ENCODE measurements around the gene BTNL9.
"Not testable (repeated sequence)": the region's sequence is repeated elsewhere in the genome, so short reads cannot be mapped to it uniquely, and the experiment has no call there.

BTNL9 gene

DNA sequence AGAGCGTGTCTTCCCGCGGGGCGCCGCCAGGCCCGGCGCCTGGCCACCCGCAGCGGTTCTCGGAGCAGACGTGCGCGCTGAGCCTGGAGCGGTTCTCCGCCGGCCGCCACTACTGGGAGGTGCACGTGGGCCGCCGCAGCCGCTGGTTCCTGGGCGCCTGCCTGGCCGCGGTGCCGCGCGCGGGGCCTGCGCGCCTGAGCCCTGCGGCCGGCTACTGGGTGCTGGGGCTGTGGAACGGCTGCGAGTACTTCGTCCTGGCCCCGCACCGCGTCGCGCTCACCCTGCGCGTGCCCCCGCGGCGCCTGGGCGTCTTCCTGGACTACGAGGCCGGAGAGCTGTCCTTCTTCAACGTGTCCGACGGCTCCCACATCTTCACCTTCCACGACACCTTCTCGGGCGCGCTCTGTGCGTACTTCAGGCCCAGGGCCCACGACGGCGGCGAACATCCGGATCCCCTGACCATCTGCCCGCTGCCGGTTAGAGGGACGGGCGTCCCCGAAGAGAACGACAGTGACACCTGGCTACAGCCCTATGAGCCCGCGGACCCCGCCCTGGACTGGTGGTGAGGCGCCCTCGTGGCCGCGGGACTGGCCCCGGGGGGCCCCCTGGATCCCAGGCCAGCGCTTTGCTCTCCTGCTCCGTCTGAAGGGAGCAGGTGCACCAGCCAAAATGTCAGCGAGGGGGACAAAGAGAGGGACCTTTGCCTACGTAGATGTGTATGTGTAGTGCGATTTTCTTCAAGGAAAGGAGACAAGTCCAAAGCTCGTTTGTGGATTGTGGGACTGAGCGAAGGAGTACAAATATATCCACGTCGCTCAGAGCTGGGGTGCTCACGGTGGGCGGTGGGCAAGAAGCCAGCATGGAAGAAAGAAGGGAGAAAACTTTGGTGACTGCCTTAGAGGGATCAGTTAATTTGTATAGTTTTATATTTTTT lies 19.5 kb downstream of the BTNL9 start:
- H3K4me3 ChIP-seq (ENCODE audit: low read depth, low read length): no peak overlapping the region
- DNase-seq (ENCODE audit: low read depth): no peak

DNA sequence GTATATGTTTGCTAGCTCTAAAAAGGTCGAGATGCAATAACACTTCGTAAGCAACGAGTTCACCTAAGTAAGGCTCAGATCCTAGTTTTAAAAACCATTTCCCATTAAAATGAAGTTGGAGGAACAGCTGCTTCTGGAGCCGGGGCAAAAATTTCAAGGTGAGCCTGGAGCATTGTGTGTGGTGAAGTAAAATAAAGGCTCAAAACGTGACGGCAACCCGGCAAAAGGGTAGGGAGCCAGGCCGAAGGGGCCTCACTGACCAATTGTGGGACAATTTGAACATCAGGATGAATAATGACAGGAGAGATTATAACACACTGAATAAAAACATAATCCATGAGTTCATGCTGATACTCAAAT lies 20.1 kb downstream of the BTNL9 start:
- DNase-seq (ENCODE audit: low read depth): no peak
- no peak overlapping the region for H3K4me3 ChIP-seq (ENCODE audit: low read depth, low read length)

DNA sequence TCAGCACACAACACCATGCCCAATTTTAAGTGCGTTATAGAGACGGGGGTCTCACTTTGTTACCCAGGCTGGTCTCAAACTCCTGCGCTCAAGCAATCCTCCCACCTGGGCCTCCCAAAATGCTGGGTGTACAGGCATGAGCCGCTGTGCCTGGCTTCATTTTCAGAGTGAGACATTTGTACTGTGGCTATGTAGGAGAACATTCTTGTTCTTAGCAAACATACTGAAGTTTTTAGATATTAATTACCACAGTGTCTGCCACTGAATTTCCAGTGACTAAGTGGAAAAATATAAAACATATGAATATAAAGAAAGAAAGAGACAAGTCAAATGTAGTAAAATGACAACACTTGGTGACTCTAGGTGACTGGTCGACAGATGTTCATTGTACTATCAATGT lies 20.9 kb downstream of the BTNL9 start:
- DNase-seq (ENCODE audit: low read depth): no peak
- no peak overlapping the region for H3K4me3 ChIP-seq (ENCODE audit: low read depth, low read length)

DNA sequence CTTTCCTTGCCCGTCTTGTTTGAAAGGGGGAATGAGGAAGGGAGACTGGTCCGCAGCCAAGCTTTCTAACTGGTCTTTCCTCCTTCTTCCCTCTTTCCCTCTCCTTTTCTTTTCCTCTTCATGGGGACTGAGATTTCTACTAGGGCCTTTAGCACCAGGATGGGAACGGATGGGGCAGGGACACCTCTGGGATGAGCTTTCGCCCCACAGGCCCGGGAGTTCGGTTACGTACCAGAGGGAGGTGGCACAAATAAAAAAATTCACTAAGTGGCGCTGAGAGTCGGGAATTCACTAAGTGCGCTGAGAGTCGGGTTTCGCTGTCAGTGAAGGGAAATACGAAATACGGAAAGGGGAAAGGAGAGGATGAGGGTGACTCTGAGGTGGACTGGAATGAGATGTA lies 21.6 kb downstream of the BTNL9 start:
- no peak overlapping the region for H3K4me3 ChIP-seq (ENCODE audit: low read depth, low read length)
- DNase-seq (ENCODE audit: low read depth): no peak

DNA sequence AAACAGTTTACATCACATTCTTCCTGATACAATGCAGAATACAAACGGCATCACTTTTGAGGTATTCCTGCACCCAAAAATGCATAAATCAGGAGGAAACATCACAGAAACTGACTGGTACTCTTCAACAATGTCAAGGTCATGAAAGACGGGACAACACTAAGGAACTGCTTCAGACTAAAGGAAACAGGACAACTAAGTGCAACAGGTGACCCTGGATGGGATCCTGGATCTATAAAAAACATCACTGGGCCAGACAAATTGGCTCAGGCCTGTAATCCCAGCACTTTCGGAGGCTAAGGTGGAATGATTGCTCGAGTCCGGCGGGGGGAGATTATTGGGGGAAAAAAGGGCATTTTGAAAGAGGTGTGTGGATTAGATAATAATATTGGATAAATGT lies 22.6 kb downstream of the BTNL9 start:
- no peak for DNase-seq (ENCODE audit: low read depth)
- no peak overlapping the region for H3K4me3 ChIP-seq (ENCODE audit: low read depth, low read length)

DNA sequence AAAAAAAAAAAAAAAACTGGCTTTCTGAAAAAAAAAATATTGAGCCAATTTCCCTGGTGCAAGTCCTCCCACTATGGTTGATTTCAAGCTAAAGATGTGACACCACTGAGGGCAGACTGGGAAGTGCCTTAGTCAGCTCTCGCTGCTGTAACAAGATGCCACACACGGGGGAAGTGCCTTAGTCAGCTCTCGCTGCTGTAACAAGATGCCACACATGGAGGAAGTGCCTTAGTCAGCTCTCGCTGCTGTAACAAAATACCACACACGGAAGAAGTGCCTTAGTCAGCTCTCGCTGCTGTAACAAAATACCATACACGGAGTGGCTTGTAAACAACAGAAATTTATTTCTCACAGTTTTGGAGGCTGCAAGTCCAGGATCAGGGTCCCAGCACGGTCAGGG lies 23.4 kb downstream of the BTNL9 start:
- no peak for DNase-seq (ENCODE audit: low read depth)
- H3K4me3 ChIP-seq (ENCODE audit: low read depth, low read length): no peak overlapping the region

DNA sequence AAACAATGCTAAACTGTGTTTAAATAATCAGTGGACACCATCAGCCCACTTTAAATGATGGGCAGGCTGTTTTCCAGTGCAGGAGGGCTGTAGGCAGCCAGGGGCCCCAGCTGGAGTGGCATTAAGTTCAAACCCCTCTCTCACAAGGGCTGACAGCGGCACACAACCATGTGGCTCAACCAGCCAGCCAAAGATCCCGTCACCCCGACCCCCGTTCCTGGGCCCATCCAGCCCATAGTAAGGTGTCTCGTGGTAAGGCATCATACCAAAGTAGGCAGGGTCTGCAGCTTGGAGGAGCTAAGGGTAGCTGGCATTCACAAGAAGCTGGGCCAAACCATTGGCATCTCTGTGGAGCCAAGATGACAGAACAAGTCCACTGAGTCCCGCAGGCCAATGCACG lies 24.9 kb downstream of the BTNL9 start:
- DNase-seq (ENCODE audit: low read depth): no peak
- no peak overlapping the region for H3K4me3 ChIP-seq (ENCODE audit: low read depth, low read length)

DNA sequence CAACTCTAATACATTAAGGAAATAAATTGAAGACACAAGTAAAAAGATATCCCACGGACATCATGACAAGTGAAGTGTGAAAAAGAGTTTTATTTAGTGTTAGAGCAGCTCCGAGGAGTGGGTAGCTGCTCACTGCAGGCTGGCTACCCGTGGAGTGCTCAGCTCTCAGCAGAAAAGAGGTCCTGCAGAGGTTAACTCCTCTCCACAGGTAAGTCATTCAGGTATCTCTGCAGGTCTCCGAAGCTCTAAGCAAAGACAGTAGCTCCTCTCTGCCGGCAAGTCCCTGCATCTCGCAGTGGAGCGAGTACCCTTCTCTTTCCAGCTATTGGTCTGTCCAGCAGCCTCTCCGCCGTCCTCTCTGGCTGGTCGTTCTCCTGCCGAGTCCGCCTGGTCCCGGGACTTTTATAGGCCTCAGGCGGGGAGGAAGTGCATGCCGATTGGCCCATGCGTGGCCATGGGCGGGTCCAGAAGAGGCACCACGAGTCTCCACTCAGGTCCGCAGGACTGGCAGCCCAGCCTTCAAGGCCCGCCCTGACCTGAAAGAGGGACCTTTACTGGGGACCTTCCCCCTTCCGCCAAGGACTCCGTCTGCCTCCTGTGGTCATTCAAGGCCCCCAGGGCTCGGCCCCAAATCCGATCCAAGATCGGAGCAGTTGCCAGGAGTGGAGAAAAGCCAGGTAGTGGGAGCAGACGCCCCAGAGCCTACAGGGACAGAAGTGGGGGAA lies 29.9 kb downstream of the BTNL9 start:
- no peak overlapping the region for H3K4me3 ChIP-seq (ENCODE audit: low read depth, low read length)
- no peak for DNase-seq (ENCODE audit: low read depth)

DNA sequence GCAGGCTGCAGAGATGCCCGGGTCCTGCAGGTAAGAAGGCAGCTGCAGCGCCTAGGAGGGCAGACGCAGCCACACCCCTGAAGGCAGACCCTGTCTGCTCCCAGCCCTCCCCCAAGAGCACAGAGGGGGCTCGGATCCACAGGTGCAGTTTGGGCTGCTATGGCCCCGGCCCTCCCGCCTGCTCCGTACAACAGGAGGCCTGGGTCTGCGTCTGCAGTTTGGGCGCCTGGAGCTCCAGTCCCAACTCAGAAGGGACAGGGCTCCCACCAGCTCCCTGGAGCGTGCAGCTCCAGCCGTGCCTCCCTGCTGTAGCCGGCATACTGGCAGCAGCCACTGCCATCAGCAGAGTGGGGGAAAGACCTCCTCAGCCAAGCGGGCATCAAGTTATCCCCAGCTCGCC lies 30.5 kb downstream of the BTNL9 start:
- no peak for DNase-seq (ENCODE audit: low read depth)
- H3K4me3 ChIP-seq (ENCODE audit: low read depth, low read length): no peak overlapping the region

DNA sequence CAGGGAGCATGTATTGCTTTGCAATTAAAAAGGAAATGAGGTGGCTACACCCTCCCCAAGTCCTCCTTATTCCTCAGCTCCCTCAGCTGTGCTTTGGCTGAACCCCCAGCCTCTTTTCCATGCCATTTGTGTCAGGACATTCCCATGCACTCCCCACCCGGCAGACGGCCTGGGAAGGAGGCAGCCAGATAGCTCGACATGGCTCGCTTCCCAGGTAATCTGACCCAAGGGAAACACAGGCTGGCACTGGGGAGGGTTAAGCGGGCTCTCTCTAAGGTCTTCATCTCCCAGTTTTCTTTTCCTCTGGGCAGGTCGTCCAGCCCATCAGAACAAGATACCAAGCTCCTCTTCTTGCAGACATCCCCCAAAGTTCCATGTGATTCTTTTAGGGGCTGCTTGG lies 31.2 kb downstream of the BTNL9 start:
- H3K4me3 ChIP-seq (ENCODE audit: low read depth, low read length): no peak overlapping the region
- DNase-seq (ENCODE audit: low read depth): no peak

DNA sequence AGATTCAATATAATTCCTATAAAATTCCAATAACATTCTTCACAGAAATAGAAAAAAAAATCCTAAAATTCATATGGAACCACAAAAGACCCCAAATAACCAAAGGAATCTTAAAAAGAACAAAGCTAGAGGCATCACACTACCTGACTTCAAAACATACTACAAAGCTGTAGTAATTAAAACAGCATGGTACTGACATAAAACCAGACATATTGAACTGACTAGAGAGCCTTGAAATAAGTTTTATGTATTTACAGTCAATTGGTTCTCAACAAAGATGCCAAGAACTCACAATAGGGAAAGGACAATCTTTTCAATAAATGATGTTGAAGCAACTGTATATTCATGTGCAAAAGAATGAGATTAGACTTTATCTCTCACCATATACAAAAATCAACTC lies 36.9 kb downstream of the BTNL9 start:
- no peak overlapping the region for H3K4me3 ChIP-seq (ENCODE audit: low read depth, low read length)
- no peak for DNase-seq (ENCODE audit: low read depth)

DNA sequence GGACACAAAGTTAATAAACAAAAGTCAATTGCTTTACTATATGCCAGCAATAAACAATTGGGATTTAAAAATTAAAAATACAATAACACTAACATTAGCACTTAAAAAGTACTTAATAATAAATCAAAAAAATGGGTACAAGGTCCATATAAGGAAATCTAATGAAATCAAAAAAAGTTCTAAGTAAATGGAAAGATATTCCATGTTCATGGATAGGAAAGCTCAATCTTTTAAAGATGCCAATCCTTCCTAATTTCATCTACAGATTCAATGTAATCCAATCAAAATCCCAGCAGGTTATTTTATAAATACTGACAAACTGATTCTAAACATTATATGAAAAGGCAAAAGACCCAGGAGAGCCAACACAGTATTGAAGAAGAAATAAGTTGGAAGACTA lies 41.9 kb downstream of the BTNL9 start:
- DNase-seq (ENCODE audit: low read depth): no peak
- H3K4me3 ChIP-seq (ENCODE audit: low read depth, low read length): no peak overlapping the region

DNA sequence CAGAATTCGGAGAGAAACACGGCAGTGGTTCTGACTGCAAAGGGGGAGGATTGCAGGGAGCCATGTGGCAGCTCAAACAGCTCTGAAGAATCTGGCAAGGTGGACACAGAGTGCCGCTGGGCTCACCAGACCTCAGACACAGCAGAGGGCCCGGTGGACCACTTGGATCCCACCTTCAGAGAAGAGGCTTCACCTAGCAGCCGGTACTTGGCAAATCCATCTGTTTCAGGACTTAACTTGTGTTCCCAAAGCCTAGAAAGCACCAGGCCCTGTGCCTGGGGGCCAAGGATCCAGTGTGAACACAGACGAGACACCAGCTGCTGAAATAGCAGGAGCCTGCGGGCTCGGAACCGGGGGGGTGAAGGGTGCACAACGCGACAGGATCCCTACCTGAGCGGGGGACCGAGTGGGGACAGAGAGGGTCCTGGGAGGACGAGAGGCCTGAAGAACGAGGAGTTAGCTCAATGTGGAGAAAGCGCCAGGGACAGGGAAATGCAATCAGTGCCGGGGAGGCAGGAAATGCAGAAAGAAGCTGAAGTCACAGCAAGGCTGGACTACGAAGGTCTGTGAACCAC lies 44.6 kb downstream of the BTNL9 start:
- no peak for DNase-seq (ENCODE audit: low read depth)
- no peak overlapping the region for H3K4me3 ChIP-seq (ENCODE audit: low read depth, low read length)

DNA sequence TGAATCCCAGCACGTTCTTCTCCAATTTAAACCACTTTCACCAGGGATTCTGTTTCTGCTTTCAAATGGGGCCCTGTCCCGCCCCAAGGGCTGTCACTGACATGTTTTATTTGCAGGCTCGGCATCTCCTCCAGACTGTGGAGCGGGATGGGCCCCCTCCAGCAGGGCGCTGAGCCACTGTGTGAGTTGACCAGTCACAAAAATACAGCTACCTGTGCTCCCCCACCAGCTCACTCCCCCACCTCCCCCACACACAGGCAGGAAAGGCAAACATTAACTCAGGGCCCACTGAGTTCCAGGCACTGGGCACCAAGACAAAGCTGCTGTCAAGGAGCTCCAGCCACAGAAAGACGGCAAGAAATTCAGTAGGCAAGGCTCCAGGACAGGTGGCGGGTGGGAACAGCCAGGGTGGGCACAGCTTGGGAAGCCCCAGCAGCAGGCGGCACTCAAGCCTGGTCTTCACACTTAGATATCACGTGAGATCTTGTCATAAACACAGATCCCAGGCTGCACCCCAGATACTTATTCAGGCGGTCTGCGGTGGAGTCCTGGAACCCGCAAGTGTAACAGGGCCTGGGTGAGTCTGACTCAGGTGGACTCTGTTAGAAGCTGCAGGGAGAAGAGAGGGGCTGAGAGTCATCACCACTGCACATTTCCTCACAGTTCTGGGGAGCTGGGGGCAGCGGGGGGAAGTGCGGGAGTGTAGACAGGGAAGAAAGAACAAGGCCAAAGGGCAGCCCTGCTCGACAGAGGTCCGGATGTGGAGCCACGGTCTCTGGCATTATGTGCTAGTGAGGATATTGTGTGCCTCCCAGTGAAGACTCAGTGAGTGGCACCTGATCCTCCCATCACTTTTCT lies 46.2 kb downstream of the BTNL9 start:
- no peak for DNase-seq (ENCODE audit: low read depth)
- H3K4me3 ChIP-seq (ENCODE audit: low read depth, low read length): no peak overlapping the region

DNA sequence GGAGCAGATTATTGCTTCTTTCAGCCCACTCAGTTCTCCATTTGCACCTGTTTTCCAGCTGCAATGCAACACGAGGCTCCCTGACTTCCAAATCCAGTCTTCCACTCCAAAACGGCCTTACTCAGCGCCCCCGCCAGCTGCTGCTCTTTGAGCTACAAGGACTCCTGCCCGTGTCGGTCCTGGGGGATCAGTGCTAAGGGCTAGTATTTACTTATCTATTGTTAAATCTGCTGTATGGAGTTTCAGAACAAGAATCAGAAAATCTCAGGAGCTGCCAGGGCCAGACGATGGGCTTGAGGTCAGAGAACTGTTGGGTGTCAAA lies 46.8 kb downstream of the BTNL9 start:
- no peak overlapping the region for H3K4me3 ChIP-seq (ENCODE audit: low read depth, low read length)
- DNase-seq (ENCODE audit: low read depth): no peak

DNA sequence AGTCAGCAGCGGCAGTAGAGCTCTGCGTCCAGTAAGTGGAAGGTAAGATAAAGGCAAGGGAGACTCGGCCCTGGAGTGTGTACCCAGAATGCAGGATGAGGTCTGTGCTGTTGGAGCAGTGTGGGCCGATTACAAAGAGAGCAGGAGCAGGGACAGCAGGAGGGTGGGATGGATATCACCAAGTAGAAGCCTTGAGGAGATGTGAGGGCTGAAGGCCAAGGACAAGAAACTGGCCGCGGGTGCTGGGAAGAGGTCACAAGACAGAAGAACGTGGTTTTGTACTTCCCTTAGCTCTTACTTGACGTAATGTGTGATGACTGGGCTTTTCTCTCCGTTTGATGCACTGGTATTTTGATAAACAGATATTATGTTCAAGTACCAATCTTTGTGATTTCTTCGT lies 47.2 kb downstream of the BTNL9 start:
- H3K4me3 ChIP-seq (ENCODE audit: low read depth, low read length): no peak overlapping the region
- no peak for DNase-seq (ENCODE audit: low read depth)

DNA sequence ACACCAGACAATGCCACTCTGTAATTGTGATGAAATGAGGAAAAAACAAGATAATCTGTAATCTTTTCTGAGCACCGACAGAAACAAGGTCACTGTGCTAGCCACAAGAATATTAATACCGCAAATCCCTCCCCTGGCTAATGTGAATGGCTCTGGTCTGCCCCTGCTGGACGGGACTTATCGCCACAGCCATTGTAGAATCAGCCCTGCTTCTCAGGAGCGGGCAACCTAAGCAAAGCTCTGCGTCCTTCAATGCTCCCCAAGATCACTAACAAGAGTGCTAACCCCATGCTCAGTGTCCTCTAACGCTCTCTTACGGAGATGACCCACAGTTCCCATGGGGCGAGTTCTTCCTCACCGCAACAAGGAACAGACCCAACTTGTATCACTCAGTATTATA lies 48.2 kb downstream of the BTNL9 start:
- H3K4me3 ChIP-seq (ENCODE audit: low read depth, low read length): no peak overlapping the region
- DNase-seq (ENCODE audit: low read depth): no peak

DNA sequence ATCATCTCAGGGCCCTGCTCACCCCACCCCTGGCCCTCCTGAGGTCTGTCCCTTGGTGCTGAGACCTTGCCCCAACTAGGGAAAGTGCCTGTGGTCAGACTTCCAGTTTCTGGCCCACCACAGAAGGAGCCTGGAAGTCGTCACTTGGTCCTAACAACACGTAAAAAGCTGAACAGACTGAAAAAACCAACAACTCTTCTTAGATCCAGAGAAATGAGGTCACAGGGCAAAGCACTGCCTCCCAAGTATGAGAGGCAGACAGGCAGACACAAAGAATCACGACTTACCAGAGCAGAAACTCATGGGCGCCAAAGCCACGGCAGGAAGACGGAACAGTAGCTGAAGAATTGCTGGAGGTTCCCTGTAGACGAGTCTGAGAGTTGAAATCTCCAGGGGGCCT lies 52.4 kb downstream of the BTNL9 start:
- no peak for DNase-seq (ENCODE audit: low read depth)
- no peak overlapping the region for H3K4me3 ChIP-seq (ENCODE audit: low read depth, low read length)

DNA sequence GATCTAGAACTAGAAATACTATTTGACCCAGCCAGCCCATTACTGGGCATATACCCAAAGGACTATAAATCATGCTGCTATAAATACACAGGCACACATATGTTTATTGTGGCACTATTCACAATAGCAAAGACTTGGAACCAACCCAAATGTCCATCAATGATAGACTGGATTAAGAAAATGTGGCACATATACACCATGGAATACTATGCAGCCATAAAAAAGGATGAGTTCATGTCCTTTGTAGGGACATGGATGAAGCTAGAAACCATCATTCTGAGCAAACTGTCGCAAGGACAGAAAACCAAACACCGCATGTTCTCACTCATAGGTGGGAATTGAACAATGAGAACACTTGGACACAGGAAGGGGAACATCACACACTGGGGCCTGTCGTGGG lies 55.1 kb downstream of the BTNL9 start:
- not testable (repeated sequence) for DNase-seq (ENCODE audit: low read depth)

More for the DNA sequence above, 55.1 kb downstream of the BTNL9 start:
- H3K4me3 ChIP-seq (ENCODE audit: low read depth, low read length): not testable (repeated sequence)

Data from skeletal muscle cell (primary cell).